ENCODE measurements around the gene B4GALT7.
A peak's percentile ranks its signal among the peaks of the same experiment; 100 is the strongest.
"Not testable (repeated sequence)": the region's sequence is repeated elsewhere in the genome, so short reads cannot be mapped to it uniquely, and the experiment has no call there.

Gene B4GALT7

GRCh38 chr5:177599731-177600507, at the start of gene B4GALT7:
TSS of gene B4GALT7 (plus strand) at chr5:177600132. CDS start at chr5:177600211, 79 bp downstream.
- peak; percentile 76 to 87 (median 78) for DNase-seq (ENCODE audit: low read depth in 3 of 3)

- DNase-seq (ENCODE audit: low read depth in 3 of 3): no peak
Measured at GRCh38 chr5:177552839-177553455, 47.0 kb upstream of the B4GALT7 start.

GRCh38 chr5:177553671-177554429, 46.1 kb upstream of the B4GALT7 start:
- peak; percentile 9 to 38 (median 12) for DNase-seq (ENCODE audit: low read depth in 3 of 3)

- DNase-seq (ENCODE audit: low read depth in 3 of 3): peak; percentile 89 to 96 (median 91)
Measured at GRCh38 chr5:177554474-177555111, 45.3 kb upstream of the B4GALT7 start, which contains the start of gene FAM193B. TSS of gene FAM193B (minus strand) at chr5:177554563. CDS start at chr5:177554458, 105 bp downstream.

GRCh38 chr5:177555228-177555627, 44.7 kb upstream of the B4GALT7 start:
- no peak for DNase-seq (ENCODE audit: low read depth in 3 of 3)

- DNase-seq (ENCODE audit: low read depth in 3 of 3): no peak
Measured at GRCh38 chr5:177555665-177556064, 44.3 kb upstream of the B4GALT7 start.

GRCh38 chr5:177557041-177557647, 42.8 kb upstream of the B4GALT7 start:
- DNase-seq (ENCODE audit: low read depth in 3 of 3): no peak

- no peak for DNase-seq (ENCODE audit: low read depth in 3 of 3)
Measured at GRCh38 chr5:177557796-177558195, 42.1 kb upstream of the B4GALT7 start.

- not testable (repeated sequence) for DNase-seq (ENCODE audit: low read depth in 3 of 3)
Measured at GRCh38 chr5:177559446-177559941, 40.4 kb upstream of the B4GALT7 start.

GRCh38 chr5:177565046-177565445, 34.9 kb upstream of the B4GALT7 start:
- DNase-seq (ENCODE audit: low read depth in 3 of 3): no peak

- no peak for DNase-seq (ENCODE audit: low read depth in 3 of 3)
Measured at GRCh38 chr5:177568326-177568725, 31.6 kb upstream of the B4GALT7 start.

GRCh38 chr5:177569894-177570293, 30.0 kb upstream of the B4GALT7 start:
- DNase-seq (ENCODE audit: low read depth in 3 of 3): no peak

- DNase-seq (ENCODE audit: low read depth in 3 of 3): no peak
Measured at GRCh38 chr5:177575488-177575887, 24.4 kb upstream of the B4GALT7 start.

GRCh38 chr5:177576169-177576568, 23.8 kb upstream of the B4GALT7 start:
- no peak for DNase-seq (ENCODE audit: low read depth in 3 of 3)

- DNase-seq (ENCODE audit: low read depth in 3 of 3): no peak
Measured at GRCh38 chr5:177578316-177578715, 21.6 kb upstream of the B4GALT7 start.

GRCh38 chr5:177588413-177588909, 11.5 kb upstream of the B4GALT7 start:
- no peak for DNase-seq (ENCODE audit: low read depth in 3 of 3)

- no peak for DNase-seq (ENCODE audit: low read depth in 3 of 3)
Measured at GRCh38 chr5:177590406-177590805, 9.5 kb upstream of the B4GALT7 start.

GRCh38 chr5:177591690-177592009, 8.3 kb upstream of the B4GALT7 start:
- DNase-seq (ENCODE audit: low read depth in 3 of 3): no peak

- peak; percentile 71 to 86 (median 78) for DNase-seq (ENCODE audit: low read depth in 3 of 3)
Measured at GRCh38 chr5:177592010-177592834, 7.7 kb upstream of the B4GALT7 start, which contains the start of gene TMED9. TSS of gene TMED9 (plus strand) at chr5:177592203. CDS start at chr5:177592215, 12 bp downstream.

- DNase-seq (ENCODE audit: low read depth in 3 of 3): no peak
Measured at GRCh38 chr5:177592905-177593304, 7.0 kb upstream of the B4GALT7 start.
